Testis (tissue), 2 donors: ENCODE results near the gene NACC2.

Experiments
- CTCF ChIP-seq, 3 experiments: fragments of 450-650 bp in 2 of 3; fragments of 200-600 bp in 1 of 3; sonication (generic) in 1 of 3; IDR thresholded peaks; one replicate each; pipeline ENCODE4 v1.5.1; 2016 to 2019; ENCODE audit warnings: antibody characterized with exemption in 3 of 3, mild to moderate bottlenecking in 2 of 3, moderate library complexity in 1 of 3
- POLR2A ChIP-seq: fragments of 450-650 bp; IDR thresholded peaks from one replicate; pipeline ENCODE4 v1.6.1; 2017; ENCODE audit warnings: antibody characterized with exemption, mild to moderate bottlenecking, moderate library complexity

DNA sequence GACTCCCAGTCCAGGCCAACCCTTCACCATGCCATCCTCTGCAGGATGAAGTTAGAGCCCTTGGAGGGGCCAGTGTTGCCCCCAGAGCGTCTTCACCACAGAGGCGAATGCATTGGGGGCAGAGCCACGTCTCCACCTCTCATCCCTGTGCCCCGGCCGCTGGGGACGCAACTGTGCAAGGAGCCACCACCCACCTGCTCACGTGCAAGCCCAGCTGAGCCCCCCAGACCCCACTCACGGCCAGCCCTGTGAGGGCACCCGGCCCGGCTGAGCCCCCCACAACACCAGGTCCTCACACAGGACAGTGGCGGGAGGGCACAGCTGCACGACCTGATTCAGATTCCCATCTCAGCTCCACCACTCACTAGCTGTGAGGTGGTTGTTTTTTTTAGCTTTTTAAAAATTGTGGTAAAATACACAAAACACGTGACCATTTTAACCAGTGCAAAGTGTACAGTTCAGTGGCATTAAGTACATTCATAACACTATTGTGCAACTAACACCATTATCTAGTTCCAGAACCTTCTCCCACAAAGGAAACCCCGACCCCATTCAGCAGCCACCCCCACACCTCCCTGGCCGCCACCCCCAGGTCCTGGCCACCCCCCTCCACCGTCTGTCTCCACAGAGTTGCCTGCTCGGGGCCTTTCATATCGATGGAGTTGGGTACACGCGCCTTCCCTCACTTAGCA, 100.4 kb downstream of the NACC2 start:
- TF ChIP-seq CTCF (IDR thresholded peaks at IDR 0.05), result no peak
- TF ChIP-seq POLR2A, result no peak
